ENCODE data around the gene SCGB1D4. TPM values are rescaled to one million over a fixed set of nuclear protein-coding genes. Genes with fewer than 3 reads are reported as not detected.
"Not testable (repeated sequence)": the region's sequence is repeated elsewhere in the genome, so short reads cannot be mapped to it uniquely, and the experiment has no call there.

SCGB1D4 gene
- total RNA-seq, 2 donors from 2014 or later: not detected

GRCh38 chr11:62326719-62327118 lies 27.8 kb upstream of the SCGB1D4 start:
- H3K4me3 ChIP-seq; H3K27ac ChIP-seq; H3K27me3 ChIP-seq (replicated peaks; ENCODE audit: insufficient read depth); intact Hi-C loops (cut with DNase I); H3K36me3 ChIP-seq; H3K9me3 ChIP-seq; H3K4me1 ChIP-seq (replicated peaks); DNase-seq (ENCODE audit: low spot score): not testable (repeated sequence)
- WGBS: 45% methylated on average over 6 of the region's 6 CpGs

GRCh38 chr11:62325781-62326180 lies 26.9 kb upstream of the SCGB1D4 start:
- H3K27me3 ChIP-seq (replicated peaks; ENCODE audit: insufficient read depth); H3K4me1 ChIP-seq (replicated peaks); H3K4me3 ChIP-seq; H3K27ac ChIP-seq; DNase-seq (ENCODE audit: low spot score); H3K36me3 ChIP-seq; intact Hi-C loops (cut with DNase I); H3K9me3 ChIP-seq: not testable (repeated sequence)
- 41% methylated on average over 5 of the region's 5 CpGs for WGBS

- H3K9me3 ChIP-seq: no peaks in the 10 kb centered on the region
- no peak overlapping the region for H3K4me3 ChIP-seq
- 39% methylated on average over 18 of the region's 18 CpGs for WGBS
- no peak for DNase-seq (ENCODE audit: low spot score)
- H3K36me3 ChIP-seq: no peaks in the 10 kb centered on the region
- H3K4me1 ChIP-seq (replicated peaks): no peaks in the 10 kb centered on the region
- no peaks in the 10 kb centered on the region for H3K27me3 ChIP-seq (replicated peaks; ENCODE audit: insufficient read depth)
- intact Hi-C loops (cut with DNase I): no loop called here
- no peak overlapping the region for H3K27ac ChIP-seq
- no peak for TF ChIP-seq POLR2A (IDR thresholded peaks at IDR 0.05)
- TF ChIP-seq POLR2AphosphoS5 (IDR thresholded peaks at IDR 0.05): no peak
- TF ChIP-seq, protein P1, sequence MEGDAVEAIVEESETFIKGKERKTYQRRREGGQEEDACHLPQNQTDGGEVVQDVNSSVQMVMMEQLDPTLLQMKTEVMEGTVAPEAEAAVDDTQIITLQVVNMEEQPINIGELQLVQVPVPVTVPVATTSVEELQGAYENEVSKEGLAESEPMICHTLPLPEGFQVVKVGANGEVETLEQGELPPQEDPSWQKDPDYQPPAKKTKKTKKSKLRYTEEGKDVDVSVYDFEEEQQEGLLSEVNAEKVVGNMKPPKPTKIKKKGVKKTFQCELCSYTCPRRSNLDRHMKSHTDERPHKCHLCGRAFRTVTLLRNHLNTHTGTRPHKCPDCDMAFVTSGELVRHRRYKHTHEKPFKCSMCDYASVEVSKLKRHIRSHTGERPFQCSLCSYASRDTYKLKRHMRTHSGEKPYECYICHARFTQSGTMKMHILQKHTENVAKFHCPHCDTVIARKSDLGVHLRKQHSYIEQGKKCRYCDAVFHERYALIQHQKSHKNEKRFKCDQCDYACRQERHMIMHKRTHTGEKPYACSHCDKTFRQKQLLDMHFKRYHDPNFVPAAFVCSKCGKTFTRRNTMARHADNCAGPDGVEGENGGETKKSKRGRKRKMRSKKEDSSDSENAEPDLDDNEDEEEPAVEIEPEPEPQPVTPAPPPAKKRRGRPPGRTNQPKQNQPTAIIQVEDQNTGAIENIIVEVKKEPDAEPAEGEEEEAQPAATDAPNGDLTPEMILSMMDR (IDR thresholded peaks at IDR 0.05): peak in 2 of 4 experiments; percentile 19 to 42
Observed at GRCh38 chr11:62324731-62325556, 26.1 kb upstream of the SCGB1D4 start.

DNA sequence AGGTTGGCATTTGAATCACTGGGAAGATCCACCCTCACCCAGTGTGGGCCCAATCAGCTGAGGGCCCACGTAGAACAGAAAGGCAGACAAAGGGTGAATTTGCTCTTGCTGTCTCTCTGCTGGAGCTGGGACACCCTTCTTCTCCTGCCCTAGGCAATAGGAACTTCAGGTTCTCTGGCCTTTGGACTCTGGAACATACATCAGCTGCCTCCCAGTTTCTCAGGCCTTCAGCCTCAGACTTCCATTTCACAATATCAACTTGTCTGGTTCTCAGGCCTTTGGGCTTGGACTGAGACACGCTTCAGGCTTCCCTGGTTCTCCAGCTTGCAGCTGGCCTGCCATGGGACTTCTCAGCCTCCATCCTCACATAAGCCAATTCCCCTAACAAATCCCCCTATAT lies 23.6 kb upstream of the SCGB1D4 start:
- intact Hi-C loops (cut with DNase I): no loop called here
- WGBS: 93% methylated on average over 2 of the region's 2 CpGs
- Histone ChIP-seq H3K27me3 (replicated peaks; ENCODE audit: insufficient read depth) (no peaks in the 10 kb centered on the region), H3K4me3 (no peak overlapping the region), H3K36me3 (no peaks in the 10 kb centered on the region), H3K27ac (no peak overlapping the region), H3K9me3 (no peaks in the 10 kb centered on the region), H3K4me1 (replicated peaks) (no peaks in the 10 kb centered on the region)
- no peak for DNase-seq (ENCODE audit: low spot score)
- TF ChIP-seq, protein P1 (IDR thresholded peaks at IDR 0.05): no peak
- TF ChIP-seq POLR2AphosphoS5 (IDR thresholded peaks at IDR 0.05) (no peak), POLR2A (IDR thresholded peaks at IDR 0.05) (no peak)

GRCh38 chr11:62315431-62315830 lies 16.6 kb upstream of the SCGB1D4 start:
- no peak overlapping the region for H3K27ac ChIP-seq
- H3K4me1 ChIP-seq (replicated peaks): no peaks in the 10 kb centered on the region
- no peaks in the 10 kb centered on the region for H3K36me3 ChIP-seq
- no peak overlapping the region for H3K4me3 ChIP-seq
- H3K27me3 ChIP-seq (replicated peaks; ENCODE audit: insufficient read depth): no peaks in the 10 kb centered on the region
- intact Hi-C loops (cut with DNase I): no loop called here
- H3K9me3 ChIP-seq: no peaks in the 10 kb centered on the region
- TF ChIP-seq, protein P1 (IDR thresholded peaks at IDR 0.05): no peak
- TF ChIP-seq POLR2A (IDR thresholded peaks at IDR 0.05) (no peak), POLR2AphosphoS5 (IDR thresholded peaks at IDR 0.05) (no peak)
- DNase-seq (ENCODE audit: low spot score): no peak
- WGBS: 58% methylated on average over 1 of the region's 1 CpG

GRCh38 chr11:62309991-62310390 lies 11.1 kb upstream of the SCGB1D4 start:
- intact Hi-C loops (cut with DNase I): loop anchor here (5.0 kb wide), 1 partner anchor 138 kb away; no protein-coding TSS in a partner anchor
- no peak overlapping the region for H3K4me3 ChIP-seq
- H3K9me3 ChIP-seq: no peaks in the 10 kb centered on the region
- WGBS: 52% methylated on average over 7 of the region's 7 CpGs
- DNase-seq (ENCODE audit: low spot score): no peak
- H3K27ac ChIP-seq: no peak overlapping the region
- TF ChIP-seq POLR2AphosphoS5 (IDR thresholded peaks at IDR 0.05) (no peak), POLR2A (IDR thresholded peaks at IDR 0.05) (no peak)
- TF ChIP-seq, protein P1 (IDR thresholded peaks at IDR 0.05): no peak
- H3K27me3 ChIP-seq (replicated peaks; ENCODE audit: insufficient read depth): no peaks in the 10 kb centered on the region
- H3K4me1 ChIP-seq (replicated peaks): no peaks in the 10 kb centered on the region
- no peaks in the 10 kb centered on the region for H3K36me3 ChIP-seq
